Gastrocnemius medialis (tissue), 4 donors: ENCODE results near the gene ELF2.

Source experiments
- POLR2A ChIP-seq, 2 donors: fragments of 450-650 bp; IDR thresholded peaks; one replicate each; pipeline ENCODE4 v1.6.1; 2017; ENCODE audit warnings: antibody characterized with exemption in 2 of 2, mild to moderate bottlenecking in 2 of 2, moderate library complexity in 2 of 2
- TF ChIP-seq, protein P1 (sequence below), 5 experiments: fragments of 450-650 bp in 3 of 5; fragments of 200-600 bp in 2 of 5; sonication (generic) in 2 of 5; IDR thresholded peaks in 4 of 5; conservative IDR thresholded peaks in 1 of 5; 1 replicate in 4 of 5; 2 replicates in 1 of 5; pipeline ENCODE4 v1.5.1; 2016 to 2019; ENCODE audit warnings: antibody characterized with exemption in 5 of 5, mild to moderate bottlenecking in 3 of 5, moderate library complexity in 3 of 5

DNA sequence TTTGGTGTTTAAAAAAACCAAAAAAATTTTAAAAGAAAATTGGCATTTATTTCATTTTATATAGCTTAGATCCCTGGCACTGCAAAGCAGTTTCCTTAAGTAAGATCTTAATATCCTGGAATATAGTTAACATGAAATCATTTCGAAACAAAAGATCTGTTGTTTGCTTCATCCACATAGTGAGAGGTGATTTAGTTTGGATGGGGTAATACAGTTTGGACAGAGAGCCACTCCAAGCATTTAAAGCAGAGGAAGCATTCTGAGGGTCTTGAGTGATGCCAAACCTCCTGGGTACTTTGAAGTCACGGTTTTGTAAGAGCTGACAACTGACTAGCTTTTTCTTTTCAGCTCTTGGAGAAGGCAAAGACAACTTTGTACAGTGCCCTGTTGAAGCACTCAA, 132.7 kb downstream of the ELF2 start:
- TF ChIP-seq, protein P1, sequence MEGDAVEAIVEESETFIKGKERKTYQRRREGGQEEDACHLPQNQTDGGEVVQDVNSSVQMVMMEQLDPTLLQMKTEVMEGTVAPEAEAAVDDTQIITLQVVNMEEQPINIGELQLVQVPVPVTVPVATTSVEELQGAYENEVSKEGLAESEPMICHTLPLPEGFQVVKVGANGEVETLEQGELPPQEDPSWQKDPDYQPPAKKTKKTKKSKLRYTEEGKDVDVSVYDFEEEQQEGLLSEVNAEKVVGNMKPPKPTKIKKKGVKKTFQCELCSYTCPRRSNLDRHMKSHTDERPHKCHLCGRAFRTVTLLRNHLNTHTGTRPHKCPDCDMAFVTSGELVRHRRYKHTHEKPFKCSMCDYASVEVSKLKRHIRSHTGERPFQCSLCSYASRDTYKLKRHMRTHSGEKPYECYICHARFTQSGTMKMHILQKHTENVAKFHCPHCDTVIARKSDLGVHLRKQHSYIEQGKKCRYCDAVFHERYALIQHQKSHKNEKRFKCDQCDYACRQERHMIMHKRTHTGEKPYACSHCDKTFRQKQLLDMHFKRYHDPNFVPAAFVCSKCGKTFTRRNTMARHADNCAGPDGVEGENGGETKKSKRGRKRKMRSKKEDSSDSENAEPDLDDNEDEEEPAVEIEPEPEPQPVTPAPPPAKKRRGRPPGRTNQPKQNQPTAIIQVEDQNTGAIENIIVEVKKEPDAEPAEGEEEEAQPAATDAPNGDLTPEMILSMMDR (IDR thresholded peaks at IDR 0.05 in 4 of 5, conservative IDR thresholded peaks at IDR 0.05 in 1 of 5) = no peak
- no peak for TF ChIP-seq POLR2A (IDR thresholded peaks at IDR 0.05)
